Measurements from ENCODE around the gene LANCL2.

The LANCL2 gene, protein sequence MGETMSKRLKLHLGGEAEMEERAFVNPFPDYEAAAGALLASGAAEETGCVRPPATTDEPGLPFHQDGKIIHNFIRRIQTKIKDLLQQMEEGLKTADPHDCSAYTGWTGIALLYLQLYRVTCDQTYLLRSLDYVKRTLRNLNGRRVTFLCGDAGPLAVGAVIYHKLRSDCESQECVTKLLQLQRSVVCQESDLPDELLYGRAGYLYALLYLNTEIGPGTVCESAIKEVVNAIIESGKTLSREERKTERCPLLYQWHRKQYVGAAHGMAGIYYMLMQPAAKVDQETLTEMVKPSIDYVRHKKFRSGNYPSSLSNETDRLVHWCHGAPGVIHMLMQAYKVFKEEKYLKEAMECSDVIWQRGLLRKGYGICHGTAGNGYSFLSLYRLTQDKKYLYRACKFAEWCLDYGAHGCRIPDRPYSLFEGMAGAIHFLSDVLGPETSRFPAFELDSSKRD

DNA sequence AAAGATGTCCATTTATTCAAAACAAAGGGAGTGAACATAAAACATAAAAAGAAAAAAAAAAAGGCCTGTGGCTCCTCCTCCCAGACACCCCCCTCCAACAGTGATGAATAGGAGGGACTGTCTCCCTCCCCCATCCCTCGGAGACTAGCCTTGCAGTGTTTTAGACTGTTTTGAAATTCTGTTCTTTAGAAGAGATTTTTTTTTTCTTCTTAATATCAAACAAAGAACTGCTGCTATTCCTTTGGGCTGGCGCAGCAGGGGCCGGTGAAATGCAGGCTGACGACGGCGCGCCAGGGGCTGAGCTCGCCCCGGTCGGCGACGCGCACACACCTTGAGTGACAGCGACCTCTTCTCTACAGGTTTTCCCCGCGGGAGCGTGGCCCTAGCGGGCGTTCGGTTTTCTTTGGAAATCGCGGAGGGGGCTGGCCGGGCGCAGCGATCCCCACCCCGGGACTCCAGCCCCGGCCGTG, at the start of gene LANCL2:
Gene LANCL2 (plus strand): TSS at position 133 of the 470 bp plus-strand sequence. CDS start 689 bp downstream, outside the sequence.
- DNase-seq (ENCODE audit: low read depth) = peak; percentile 48
- TF ChIP-seq, protein P1, sequence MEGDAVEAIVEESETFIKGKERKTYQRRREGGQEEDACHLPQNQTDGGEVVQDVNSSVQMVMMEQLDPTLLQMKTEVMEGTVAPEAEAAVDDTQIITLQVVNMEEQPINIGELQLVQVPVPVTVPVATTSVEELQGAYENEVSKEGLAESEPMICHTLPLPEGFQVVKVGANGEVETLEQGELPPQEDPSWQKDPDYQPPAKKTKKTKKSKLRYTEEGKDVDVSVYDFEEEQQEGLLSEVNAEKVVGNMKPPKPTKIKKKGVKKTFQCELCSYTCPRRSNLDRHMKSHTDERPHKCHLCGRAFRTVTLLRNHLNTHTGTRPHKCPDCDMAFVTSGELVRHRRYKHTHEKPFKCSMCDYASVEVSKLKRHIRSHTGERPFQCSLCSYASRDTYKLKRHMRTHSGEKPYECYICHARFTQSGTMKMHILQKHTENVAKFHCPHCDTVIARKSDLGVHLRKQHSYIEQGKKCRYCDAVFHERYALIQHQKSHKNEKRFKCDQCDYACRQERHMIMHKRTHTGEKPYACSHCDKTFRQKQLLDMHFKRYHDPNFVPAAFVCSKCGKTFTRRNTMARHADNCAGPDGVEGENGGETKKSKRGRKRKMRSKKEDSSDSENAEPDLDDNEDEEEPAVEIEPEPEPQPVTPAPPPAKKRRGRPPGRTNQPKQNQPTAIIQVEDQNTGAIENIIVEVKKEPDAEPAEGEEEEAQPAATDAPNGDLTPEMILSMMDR (conservative IDR thresholded peaks at IDR 0.05; ENCODE audit: control insufficient read depth, insufficient read depth, low read depth, low read length) = no peak
- H3K4me3 ChIP-seq (ENCODE audit: control insufficient read depth, low read depth, low read length) = peak within 1 kb of the TSS; percentile 97

DNA sequence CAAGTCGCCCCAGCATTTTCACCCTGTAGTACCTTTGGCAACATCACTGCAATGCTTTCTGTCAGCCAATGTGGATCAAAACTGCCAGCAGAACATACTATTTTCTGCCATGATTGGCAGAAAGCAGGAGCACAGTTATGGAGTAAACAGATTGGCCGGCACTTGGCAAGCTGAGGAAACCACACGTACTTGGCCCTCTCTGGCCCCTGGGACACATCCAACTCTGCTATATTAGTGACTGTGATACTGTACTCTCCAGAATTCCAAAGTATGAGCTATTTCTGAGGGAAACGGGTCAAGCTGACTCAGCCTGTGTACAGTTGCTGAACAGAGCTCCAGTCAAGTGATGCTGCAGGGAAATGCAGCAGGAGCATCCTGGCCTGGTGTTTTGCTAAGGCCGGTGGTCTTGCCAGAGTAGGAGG, 39.8 kb upstream of the LANCL2 start:
- TF ChIP-seq, protein P1 (conservative IDR thresholded peaks at IDR 0.05; ENCODE audit: control insufficient read depth, insufficient read depth, low read depth, low read length) = no peak
- no peak overlapping the region for H3K4me3 ChIP-seq (ENCODE audit: control insufficient read depth, low read depth, low read length)
- DNase-seq (ENCODE audit: low read depth) = peak; percentile 97

DNA sequence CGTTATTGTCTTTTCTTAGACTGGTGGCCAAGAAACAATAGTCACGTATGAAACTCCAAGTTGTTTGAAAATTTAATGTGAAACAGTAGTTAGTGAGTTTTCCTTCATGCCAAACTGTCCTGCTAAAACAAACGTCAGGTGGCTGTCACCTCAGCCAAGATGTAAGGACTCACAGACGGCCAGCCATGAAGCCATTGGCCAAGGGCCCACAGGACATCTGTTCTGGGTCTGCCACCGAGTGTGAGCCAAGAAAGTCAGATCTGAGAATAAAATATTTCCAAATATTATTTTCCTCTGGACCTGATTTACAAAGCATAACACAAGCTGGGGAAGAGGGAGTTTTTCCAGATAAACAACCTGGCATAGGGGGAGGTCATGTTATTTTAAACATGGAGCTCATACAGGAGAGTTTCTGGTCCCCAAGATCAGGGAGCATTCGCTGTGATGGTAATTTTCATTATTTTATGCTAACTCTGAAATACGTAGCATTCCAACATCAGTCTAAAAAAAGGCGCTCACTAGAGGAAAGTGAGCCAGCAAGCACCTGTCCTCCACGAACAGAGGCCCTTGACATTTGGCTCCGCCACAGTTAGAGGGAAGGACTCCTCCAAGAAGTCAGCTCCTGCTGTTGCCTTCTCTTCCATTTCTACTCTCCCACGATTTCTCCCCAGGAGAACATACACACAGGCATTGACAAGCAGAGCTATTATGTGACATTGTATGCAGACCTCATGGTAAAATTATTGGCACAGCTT, 38.9 kb upstream of the LANCL2 start:
- no peak overlapping the region for H3K4me3 ChIP-seq (ENCODE audit: control insufficient read depth, low read depth, low read length)
- peak; percentile 54 for DNase-seq (ENCODE audit: low read depth)
- TF ChIP-seq, protein P1 (conservative IDR thresholded peaks at IDR 0.05; ENCODE audit: control insufficient read depth, insufficient read depth, low read depth, low read length) = no peak

DNA sequence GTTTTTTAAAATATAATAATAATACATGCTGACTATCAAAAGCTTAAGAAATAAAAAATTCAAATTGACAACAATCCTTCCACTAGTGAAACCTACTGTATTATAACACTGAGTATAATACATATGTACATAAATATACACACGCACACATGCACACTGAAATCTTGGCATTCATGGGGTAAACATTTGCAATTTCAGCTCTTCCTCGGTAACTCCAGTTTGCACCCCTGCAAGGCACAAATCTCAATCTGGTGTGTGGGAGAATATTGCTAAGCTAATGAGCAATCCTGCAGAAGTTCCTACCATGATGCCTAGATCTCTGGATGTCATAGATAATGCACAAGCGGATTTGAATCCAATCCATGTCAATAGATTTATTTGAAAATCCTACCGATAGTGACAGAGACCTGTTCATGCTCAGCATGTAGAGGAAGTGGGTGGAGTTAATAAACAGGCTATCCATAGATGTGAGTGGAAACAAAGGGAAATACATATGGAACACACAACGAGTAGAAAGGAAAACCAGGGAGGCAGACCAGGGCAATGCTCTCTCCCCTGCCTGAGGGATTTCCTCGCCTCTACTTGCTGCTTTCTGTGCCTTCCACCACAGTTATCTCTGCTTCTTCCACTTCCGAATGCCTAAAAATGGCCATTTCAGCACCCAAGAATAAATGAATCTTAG, 38.1 kb upstream of the LANCL2 start:
- no peak overlapping the region for H3K4me3 ChIP-seq (ENCODE audit: control insufficient read depth, low read depth, low read length)
- DNase-seq (ENCODE audit: low read depth) = no peak
- TF ChIP-seq, protein P1 (conservative IDR thresholded peaks at IDR 0.05; ENCODE audit: control insufficient read depth, insufficient read depth, low read depth, low read length) = no peak

DNA sequence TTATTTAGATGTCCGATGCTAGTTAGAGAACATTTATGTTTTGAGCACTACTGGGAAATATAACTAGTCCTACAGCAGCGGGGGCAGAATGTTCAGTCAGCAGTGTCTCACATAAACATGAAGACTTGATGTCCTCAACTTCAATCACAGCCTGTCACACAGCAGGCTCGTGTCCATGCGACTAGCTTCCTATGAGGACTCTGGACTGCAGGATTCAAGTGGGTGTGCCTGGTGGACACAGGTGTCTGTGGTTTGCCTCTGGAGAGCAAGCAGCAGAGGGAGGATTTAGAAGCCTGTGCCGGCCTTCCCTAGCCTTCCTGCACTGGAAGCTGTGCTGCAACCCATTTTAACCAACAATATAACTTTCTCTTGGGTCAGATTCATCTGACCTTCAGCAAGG, 30.0 kb upstream of the LANCL2 start:
- TF ChIP-seq, protein P1 (conservative IDR thresholded peaks at IDR 0.05; ENCODE audit: control insufficient read depth, insufficient read depth, low read depth, low read length) = no peak
- no peak for DNase-seq (ENCODE audit: low read depth)

DNA sequence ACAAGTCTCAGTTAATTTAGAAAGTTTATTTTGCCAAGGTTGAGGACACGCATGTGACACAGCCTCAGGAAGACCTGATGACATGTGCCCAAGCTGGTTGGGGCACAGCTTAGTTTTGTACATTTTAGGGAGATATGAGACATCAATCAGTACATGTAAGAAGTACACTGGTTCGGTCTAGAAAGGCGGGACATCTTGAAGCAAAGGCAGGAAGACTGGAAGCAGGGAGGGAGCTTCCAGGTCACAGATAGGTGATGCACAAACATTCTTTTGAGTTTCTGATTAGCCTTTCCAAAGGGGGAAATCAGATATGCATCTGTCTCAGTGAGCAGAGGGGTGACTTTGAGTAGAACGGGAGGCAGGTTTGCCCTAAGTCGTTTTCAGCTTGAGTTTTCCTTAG, 29.4 kb upstream of the LANCL2 start:
- TF ChIP-seq, protein P1 (conservative IDR thresholded peaks at IDR 0.05; ENCODE audit: control insufficient read depth, insufficient read depth, low read depth, low read length) = no peak
- H3K4me3 ChIP-seq (ENCODE audit: control insufficient read depth, low read depth, low read length) = no peak overlapping the region
- DNase-seq (ENCODE audit: low read depth) = no peak

More for the DNA sequence above, 30.0 kb upstream of the LANCL2 start:
- H3K4me3 ChIP-seq (ENCODE audit: control insufficient read depth, low read depth, low read length) = no peak overlapping the region
